Measurements from ENCODE around the gene ANKRD37.

DNA sequence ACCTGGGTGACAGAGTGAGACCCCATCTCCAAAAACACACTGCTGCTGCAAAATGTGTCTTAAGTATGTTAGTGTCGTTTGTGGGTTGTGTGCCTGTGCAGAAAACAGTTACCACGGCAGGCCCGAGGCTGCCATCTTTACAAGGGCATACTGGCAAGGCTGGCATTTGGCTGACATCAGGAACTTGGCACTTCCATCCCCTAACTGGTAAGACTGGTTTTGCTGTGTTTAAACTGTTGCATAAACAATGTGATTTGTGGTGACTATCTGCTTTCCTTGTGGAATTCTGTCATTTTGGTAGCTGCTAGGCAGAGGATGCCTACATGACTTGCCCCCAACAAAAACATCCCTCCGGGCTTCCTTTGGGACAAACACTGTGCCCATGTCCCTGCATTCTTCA is 13.2 kb upstream of the ANKRD37 start:
- TF ChIP-seq POLR2A (IDR thresholded peaks at IDR 0.05), result no peak
- TF ChIP-seq, protein P1, sequence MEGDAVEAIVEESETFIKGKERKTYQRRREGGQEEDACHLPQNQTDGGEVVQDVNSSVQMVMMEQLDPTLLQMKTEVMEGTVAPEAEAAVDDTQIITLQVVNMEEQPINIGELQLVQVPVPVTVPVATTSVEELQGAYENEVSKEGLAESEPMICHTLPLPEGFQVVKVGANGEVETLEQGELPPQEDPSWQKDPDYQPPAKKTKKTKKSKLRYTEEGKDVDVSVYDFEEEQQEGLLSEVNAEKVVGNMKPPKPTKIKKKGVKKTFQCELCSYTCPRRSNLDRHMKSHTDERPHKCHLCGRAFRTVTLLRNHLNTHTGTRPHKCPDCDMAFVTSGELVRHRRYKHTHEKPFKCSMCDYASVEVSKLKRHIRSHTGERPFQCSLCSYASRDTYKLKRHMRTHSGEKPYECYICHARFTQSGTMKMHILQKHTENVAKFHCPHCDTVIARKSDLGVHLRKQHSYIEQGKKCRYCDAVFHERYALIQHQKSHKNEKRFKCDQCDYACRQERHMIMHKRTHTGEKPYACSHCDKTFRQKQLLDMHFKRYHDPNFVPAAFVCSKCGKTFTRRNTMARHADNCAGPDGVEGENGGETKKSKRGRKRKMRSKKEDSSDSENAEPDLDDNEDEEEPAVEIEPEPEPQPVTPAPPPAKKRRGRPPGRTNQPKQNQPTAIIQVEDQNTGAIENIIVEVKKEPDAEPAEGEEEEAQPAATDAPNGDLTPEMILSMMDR (IDR thresholded peaks at IDR 0.05 in 4 of 5, conservative IDR thresholded peaks at IDR 0.05 in 1 of 5), result no peak

All from gastrocnemius medialis (tissue), 4 donors.